GM19328 (cell line): ENCODE data around the gene ZCCHC7.
"Not testable (repeated sequence)": the region's sequence is repeated elsewhere in the genome, so short reads cannot be mapped to it uniquely, and the experiment has no call there.

Experiments used
- ATAC-seq: cut with Tn5 transposase; IDR thresholded peaks from one replicate; pipeline ENCODE4 v1.9.1; 2021; ENCODE audit warnings: mild to moderate bottlenecking, moderate library complexity; ENCODE audit not compliant: unreplicated experiment

The ZCCHC7 gene

GRCh38 chr9:37203456-37203855 is 83.1 kb downstream of the ZCCHC7 start:
- ATAC-seq = not testable (repeated sequence)

GRCh38 chr9:37206121-37206620 is 85.8 kb downstream of the ZCCHC7 start:
- ATAC-seq = no peak

GRCh38 chr9:37209431-37210386 is 89.3 kb downstream of the ZCCHC7 start:
- no peak for ATAC-seq

GRCh38 chr9:37210737-37211523 is 90.6 kb downstream of the ZCCHC7 start:
- ATAC-seq = no peak

- no peak for ATAC-seq
These were observed 92.1 kb downstream of the ZCCHC7 start for GRCh38 chr9:37212435-37212834.

GRCh38 chr9:37215381-37215780 is 95.0 kb downstream of the ZCCHC7 start:
- ATAC-seq = no peak

- ATAC-seq = no peak
These were observed 95.5 kb downstream of the ZCCHC7 start for GRCh38 chr9:37215830-37216229.

- no peak for ATAC-seq
These were observed 96.8 kb downstream of the ZCCHC7 start for GRCh38 chr9:37217161-37217560.

GRCh38 chr9:37218800-37219425 is 98.5 kb downstream of the ZCCHC7 start:
- ATAC-seq = no peak

- no peak for ATAC-seq
These were observed 100.6 kb downstream of the ZCCHC7 start for GRCh38 chr9:37220971-37221370.

- ATAC-seq = no peak
These were observed 101.2 kb downstream of the ZCCHC7 start for GRCh38 chr9:37221489-37222106.

GRCh38 chr9:37229455-37229854 is 109.1 kb downstream of the ZCCHC7 start:
- no peak for ATAC-seq

GRCh38 chr9:37229882-37230482 is 109.6 kb downstream of the ZCCHC7 start:
- no peak for ATAC-seq

- ATAC-seq = no peak
These were observed 116.4 kb downstream of the ZCCHC7 start for GRCh38 chr9:37236822-37237221.

GRCh38 chr9:37238122-37238521 is 117.7 kb downstream of the ZCCHC7 start:
- no peak for ATAC-seq

GRCh38 chr9:37239224-37239859 is 119.0 kb downstream of the ZCCHC7 start:
- ATAC-seq = no peak

GRCh38 chr9:37239921-37240320 is 119.5 kb downstream of the ZCCHC7 start:
- ATAC-seq = no peak

- ATAC-seq = no peak
These were observed 121.0 kb downstream of the ZCCHC7 start for GRCh38 chr9:37241340-37241739.

- ATAC-seq = no peak
These were observed 121.7 kb downstream of the ZCCHC7 start for GRCh38 chr9:37242089-37242488.
